Keratinocyte (primary cell): ENCODE results near the gene PLEKHH1.

ENCODE experiments used
- EZH2 ChIP-seq: IDR thresholded peaks from one replicate; pipeline ENCODE4 v1.6.1; 2012; ENCODE audit warnings: inconsistent platforms, mild to moderate bottlenecking, low read length, moderate library complexity
- TF ChIP-seq, protein P1 (sequence below), 3 experiments: IDR thresholded peaks in 1 of 3; conservative IDR thresholded peaks in 1 of 3; optimal IDR thresholded peaks in 1 of 3; 2 replicates in 2 of 3; 3 replicates in 1 of 3; pipeline versions ENCODE3 to v1.5.1; 2011; ENCODE audit warnings: low read length in 3 of 3, mild to moderate bottlenecking in 3 of 3, moderate library complexity in 2 of 3, control low read depth in 1 of 3, inconsistent platforms in 1 of 3; ENCODE audit not compliant: insufficient read depth in 2 of 3; ENCODE audit errors: extremely low read depth in 1 of 3

DNA sequence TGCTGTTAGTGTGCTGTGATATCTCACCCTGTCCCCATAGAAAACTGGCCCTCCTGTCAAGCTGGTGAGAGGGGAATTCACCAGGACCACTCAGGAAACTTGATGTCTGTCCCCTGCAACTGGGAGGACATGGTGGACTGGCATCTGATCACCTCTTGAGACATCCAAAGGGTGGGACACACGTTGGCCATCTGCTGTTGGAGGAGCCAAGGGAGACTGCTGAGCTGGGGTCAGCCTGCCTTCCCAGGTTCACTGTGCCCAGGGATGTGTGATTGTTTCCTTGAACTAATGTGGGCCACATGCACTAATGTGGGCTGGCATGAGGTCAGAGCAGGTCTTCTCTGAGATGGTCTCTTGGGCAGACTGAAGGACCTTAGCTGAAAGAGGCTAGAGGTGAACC, 27.8 kb upstream of the PLEKHH1 start:
- TF ChIP-seq, protein P1, sequence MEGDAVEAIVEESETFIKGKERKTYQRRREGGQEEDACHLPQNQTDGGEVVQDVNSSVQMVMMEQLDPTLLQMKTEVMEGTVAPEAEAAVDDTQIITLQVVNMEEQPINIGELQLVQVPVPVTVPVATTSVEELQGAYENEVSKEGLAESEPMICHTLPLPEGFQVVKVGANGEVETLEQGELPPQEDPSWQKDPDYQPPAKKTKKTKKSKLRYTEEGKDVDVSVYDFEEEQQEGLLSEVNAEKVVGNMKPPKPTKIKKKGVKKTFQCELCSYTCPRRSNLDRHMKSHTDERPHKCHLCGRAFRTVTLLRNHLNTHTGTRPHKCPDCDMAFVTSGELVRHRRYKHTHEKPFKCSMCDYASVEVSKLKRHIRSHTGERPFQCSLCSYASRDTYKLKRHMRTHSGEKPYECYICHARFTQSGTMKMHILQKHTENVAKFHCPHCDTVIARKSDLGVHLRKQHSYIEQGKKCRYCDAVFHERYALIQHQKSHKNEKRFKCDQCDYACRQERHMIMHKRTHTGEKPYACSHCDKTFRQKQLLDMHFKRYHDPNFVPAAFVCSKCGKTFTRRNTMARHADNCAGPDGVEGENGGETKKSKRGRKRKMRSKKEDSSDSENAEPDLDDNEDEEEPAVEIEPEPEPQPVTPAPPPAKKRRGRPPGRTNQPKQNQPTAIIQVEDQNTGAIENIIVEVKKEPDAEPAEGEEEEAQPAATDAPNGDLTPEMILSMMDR (optimal IDR thresholded peaks at IDR 0.05 in 1 of 3, IDR thresholded peaks at IDR 0.05 in 1 of 3, conservative IDR thresholded peaks at IDR 0.05 in 1 of 3; ENCODE audit: extremely low read depth in 1 of 3, insufficient read depth in 2 of 3, low read length in 3 of 3): no peak
- TF ChIP-seq EZH2: no peak
